ENCODE data around the gene ALK.

DNA sequence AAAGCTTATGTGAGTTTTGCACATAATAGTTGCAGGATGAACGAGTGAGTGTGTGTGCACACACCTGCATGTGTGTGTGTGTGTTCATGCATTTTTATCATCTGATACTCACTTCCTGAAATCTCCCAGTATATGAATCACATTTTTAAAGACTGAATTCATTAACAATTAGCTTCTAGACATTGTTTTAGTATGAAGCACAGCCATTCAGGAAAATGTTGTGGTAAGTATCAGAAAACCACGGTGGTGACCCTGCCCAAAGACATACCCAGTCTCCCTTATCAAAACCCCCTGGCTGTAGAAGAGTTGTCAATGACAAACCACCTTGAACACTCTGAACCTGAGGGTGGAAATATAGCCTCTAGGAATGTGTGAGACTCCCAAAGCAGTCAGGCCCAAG, 220.8 kb downstream of the ALK start:
- TF ChIP-seq EZH2 (IDR thresholded peaks at IDR 0.05) (no peak), POLR2AphosphoS5 (IDR thresholded peaks at IDR 0.05; ENCODE audit: borderline replicate concordance, low read depth, low read length) (no peak), FOXP2 (optimal IDR thresholded peaks at IDR 0.05; ENCODE audit: control extremely low read depth, extremely low read length, insufficient read depth) (no peak)
